Smooth muscle cell of the brain vasculature (primary cell): ENCODE data around the gene HYAL2.

ENCODE experiments used
- DNase-seq: peaks from one replicate; pipeline ENCODE4 v3.0.0-alpha.2; 2012; ENCODE audit warnings: low read depth, low spot score

The HYAL2 gene

GRCh38 chr3:50350527-50351322, 28.2 kb upstream of the HYAL2 start, which contains the start of the genes CYB561D2 and NPRL2:
Gene CYB561D2 (plus strand): TSS chr3:50350862. CDS start chr3:50351434, 572 bp downstream.
Gene NPRL2 (minus strand): TSS chr3:50350775. CDS start chr3:50350652, 123 bp downstream.
- DNase-seq, result peak; percentile 82

GRCh38 chr3:50350213-50350526, 27.6 kb upstream of the HYAL2 start:
- DNase-seq, result no peak

DNA sequence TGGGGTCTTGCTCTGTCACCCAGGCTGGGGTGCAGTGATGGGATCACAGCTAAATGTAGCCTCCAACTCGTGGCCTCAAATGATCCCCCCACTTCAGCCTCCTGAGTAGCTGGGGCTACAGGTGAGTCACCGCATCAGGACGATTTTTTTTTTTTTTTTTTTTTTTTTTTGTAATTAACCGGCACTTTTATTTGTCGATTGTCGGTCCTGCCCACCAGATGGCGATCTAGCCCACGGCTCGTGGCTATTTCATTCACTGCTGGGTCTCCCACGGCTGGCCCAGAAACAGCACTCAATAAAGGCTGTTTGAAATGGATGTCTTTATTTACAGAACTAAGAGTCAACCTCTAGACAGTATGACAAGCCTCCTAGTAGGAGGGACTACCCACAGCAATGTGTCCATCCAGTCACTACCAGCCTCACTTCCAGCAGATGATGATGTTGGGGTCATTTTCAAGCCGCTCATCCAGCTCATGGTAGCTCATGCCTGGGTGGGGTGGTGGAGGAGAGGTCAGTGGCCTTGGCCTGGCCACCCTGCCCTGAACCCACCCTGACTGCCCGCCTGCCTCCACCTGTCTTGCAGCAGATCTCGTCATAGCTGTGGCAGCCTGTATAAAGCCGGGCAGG, 24.8 kb upstream of the HYAL2 start:
- no peak for DNase-seq

GRCh38 chr3:50345586-50346234, 23.2 kb upstream of the HYAL2 start, which contains the start of gene ZMYND10:
Gene ZMYND10 (minus strand): TSS chr3:50345732. CDS start chr3:50345579, 153 bp downstream.
- no peak for DNase-seq

DNA sequence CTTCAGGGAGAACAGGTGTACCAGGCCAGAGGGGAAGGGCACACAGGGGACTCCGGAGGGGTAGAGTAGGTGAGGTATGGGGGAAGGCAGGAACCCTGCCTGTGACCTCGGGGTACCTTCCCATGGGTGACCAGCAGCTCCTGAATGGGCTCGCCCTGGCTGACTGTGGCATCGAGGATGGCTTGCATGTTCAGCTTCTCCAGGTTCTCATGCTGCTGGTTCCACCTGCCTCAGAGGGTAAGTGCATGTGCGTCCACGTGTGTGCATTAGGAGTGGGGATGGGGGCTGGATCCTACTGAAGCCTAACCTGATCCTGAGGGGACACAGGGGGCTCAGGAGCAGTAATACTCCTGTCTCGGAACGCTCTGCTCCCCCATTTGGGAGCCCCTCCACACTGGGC, 22.5 kb upstream of the HYAL2 start:
- DNase-seq, result no peak

- DNase-seq, result no peak
These were observed 20.5 kb upstream of the HYAL2 start for GRCh38 chr3:50342813-50343633.

GRCh38 chr3:50341996-50342650, 19.6 kb upstream of the HYAL2 start:
- no peak for DNase-seq

DNA sequence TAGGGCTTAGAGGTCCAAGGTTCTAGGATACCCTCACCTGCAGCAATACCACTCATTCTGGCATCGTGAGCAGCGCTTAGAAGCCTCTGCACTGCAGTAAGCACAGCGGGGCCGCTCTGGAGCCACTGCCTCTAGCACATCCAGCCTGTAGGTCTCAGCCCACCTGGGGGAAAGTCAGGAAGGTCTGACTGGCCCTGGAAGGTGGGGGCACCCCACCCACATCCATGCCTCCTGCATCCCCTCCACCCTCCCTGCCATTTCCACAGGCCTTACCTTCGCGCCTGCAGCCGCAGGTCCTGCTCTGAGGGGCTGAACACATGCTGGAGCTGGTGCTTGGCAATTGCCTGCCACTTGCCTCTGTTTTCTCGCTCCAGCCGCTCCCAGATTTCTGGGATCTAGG, 19.0 kb upstream of the HYAL2 start:
- no peak for DNase-seq

DNA sequence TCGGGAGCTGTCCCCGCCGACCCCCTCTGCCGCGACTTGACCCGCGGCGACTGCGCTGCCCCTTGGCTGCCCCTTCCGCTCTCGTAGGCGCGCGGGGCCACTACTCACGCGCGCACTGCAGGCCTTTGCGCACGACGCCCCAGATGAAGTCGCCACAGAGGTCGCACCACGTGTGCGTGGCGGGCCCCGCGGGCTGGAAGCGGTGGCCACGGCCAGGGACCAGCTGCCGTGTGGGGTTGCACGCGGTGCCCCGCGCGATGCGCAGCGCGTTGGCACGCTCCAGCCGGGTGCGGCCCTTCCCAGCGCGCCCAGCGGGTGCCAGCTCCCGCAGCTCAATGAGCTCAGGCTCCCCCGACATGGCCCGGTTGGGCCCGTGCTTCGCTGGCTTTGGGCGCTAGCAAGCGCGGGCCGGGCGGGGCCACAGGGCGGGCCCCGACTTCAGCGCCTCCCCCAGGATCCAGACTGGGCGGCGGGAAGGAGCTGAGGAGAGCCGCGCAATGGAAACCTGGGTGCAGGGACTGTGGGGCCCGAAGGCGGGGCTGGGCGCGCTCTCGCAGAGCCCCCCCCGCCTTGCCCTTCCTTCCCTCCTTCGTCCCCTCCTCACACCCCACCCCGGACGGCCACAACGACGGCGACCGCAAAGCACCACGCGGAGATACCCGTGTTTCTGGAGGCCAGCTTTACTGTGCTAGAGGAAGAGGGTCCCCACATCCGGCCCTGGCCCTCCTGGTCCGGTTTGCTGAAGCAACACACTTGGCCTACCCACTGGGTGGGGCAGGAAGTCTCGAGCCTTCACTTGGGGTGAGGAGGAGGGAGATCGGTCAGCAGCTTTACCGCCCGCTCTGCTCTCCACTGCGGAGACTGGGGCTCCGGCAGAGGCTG, 18.1 kb upstream of the HYAL2 start, which contains the start of gene RASSF1:
TSS of gene RASSF1 (minus strand) at position 389 of the 882 bp plus-strand sequence. CDS start at position 358, 31 bp downstream.
- no peak for DNase-seq

DNA sequence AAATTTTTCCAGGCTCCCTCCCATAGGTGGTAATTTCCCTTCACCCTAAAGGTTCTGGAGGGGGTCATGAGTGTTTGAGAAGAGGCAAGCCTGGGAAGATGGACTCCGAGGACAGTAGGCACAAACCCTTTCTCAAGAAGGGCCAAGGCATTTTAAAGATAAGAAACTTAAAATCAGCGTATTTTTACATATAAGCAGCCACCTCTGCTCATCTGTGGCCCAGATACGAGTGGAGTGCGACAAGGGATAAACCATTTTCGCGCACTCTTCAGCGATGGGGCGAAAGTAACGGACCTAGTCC, 17.6 kb upstream of the HYAL2 start:
- no peak for DNase-seq

DNA sequence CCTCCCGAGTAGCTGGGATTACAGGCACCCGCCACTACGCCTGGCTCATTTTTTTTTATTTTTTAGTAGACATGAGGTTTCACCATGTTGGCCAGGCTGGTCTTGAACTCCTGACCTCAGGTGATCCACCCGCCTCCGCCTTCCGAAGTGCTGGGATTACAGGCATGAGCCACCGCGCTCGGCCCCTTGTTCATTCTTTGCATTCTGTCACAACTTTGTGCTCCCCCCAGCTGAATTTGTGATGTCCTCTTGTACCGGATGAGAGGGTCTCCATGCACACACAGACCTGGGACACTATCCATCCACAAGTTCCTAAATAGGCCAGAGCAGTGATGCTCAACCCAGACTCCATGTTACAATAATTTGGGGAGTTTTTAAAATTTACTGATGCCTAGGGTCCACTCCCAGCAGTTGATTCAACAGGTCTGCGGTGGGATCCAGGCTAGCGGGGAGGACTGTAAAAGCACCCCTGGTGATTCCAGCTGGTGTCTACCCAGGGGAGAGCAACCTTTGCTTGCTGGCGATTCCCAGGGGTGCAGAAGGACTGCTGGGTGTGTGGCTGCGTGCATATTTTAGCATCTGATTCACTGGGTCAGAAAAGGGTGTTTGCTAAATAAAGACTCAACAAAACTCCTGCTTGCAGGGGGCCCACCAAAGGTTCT, 17.1 kb upstream of the HYAL2 start:
- DNase-seq, result no peak

- no peak for DNase-seq
These were observed 16.4 kb upstream of the HYAL2 start for GRCh38 chr3:50338965-50339364.

DNA sequence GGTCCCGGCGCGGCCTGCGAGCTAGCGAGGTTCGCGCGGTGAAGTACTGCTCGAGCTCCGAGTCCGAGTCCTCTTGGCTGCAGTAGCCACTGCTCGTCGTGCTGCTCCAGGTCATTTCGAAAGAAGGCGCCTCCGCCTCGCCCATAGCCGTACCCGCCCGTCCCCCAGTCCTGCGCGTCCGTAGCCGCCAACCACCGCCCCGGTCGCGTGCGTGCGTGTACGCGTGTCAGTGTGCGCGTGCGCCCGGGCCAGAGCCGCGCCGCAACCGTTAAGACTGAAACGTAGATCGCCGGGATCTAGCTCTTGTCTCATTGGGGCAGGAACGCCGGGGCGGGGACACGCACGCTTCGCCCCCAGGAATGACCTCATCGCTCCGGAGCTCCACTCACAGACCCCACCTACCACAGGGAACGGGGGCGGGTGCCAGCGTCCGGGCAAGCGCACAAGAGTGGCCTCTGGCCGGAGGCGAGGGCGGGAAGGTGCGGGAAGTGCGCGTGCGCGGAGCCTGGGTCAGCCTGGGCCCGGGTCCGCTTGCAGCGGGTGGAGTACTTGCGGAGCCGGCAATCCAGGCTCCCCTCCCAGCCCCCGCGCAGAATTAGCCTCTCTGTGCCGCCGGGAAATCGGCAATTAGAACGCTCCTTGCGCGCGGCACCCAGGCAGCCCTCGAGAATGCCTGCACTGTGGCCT, 14.8 kb upstream of the HYAL2 start:
- peak; percentile 98 for DNase-seq

GRCh38 chr3:50336452-50337174, 14.1 kb upstream of the HYAL2 start:
- no peak for DNase-seq

DNA sequence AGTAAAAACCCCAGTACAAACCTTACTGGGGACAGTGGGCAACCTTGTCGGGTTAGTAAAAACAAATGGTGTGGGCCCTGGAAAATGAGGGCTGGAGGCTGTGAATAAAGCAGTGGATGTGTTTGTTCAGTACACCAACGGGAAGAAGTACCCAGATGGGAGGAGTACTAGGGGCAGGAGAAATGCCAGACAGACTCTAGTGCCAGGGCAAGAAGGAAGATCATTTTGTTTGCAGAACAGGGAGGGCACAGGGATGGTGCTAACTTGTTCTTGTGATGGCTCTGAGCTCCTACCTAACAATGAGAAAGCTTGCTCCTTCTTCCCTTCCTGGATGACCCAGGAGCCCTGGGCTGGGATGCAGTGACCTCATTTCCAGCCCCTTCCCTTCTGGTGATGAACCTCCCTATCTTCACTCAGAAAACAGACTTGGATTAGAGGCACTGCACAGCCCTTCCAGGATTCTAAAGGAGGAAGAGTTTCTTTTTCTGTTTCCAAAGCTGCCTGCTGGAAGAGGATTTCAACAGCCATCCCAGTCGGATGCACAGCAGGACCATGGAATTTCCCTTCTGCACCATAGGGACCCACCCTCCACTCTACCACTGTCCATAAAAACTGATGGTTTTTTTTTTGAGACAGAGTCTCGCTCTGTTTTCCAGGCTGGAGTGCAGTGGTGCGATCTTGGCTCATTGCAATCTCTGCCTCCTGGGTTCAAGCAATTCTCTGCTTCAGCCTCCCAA, 12.0 kb upstream of the HYAL2 start:
- no peak for DNase-seq

GRCh38 chr3:50333744-50334328, 11.3 kb upstream of the HYAL2 start:
- DNase-seq, result no peak

GRCh38 chr3:50331364-50331907, 8.9 kb upstream of the HYAL2 start:
- DNase-seq, result no peak
